HEK293 (cell line): ENCODE results near the gene ANTKMT.

Source experiments
- GLIS2 ChIP-seq: fragments of 450-650 bp; formaldehyde crosslinking; IDR thresholded peaks from 2 replicates; pipeline ENCODE4 v1.5.1; 2016; ENCODE audit warnings: missing biosample characterization, missing genetic modification characterization
- HIC1 ChIP-seq: fragments of 450-650 bp; formaldehyde crosslinking; IDR thresholded peaks from 2 replicates; pipeline ENCODE4 v1.5.1; 2016; ENCODE audit warnings: missing biosample characterization, missing genetic modification characterization
- KLF1 ChIP-seq: fragments of 450-650 bp; formaldehyde crosslinking; IDR thresholded peaks from 2 replicates; pipeline ENCODE4 v1.5.1; 2016; ENCODE audit warnings: missing biosample characterization, missing genetic modification characterization
- OVOL3 ChIP-seq: fragments of 450-650 bp; formaldehyde crosslinking; IDR thresholded peaks from 2 replicates; pipeline ENCODE4 v1.5.1; 2016; ENCODE audit warnings: missing biosample characterization, missing genetic modification characterization
- PATZ1 ChIP-seq: fragments of 450-650 bp; formaldehyde crosslinking; IDR thresholded peaks from 2 replicates; pipeline ENCODE4 v1.5.1; 2016; ENCODE audit warnings: missing biosample characterization, missing genetic modification characterization
- SALL2 ChIP-seq: fragments of 450-650 bp; formaldehyde crosslinking; IDR thresholded peaks from 2 replicates; pipeline ENCODE4 v1.5.0; 2017; ENCODE audit warnings: missing biosample characterization, mild to moderate bottlenecking, missing genetic modification characterization, borderline replicate concordance
- SETDB1 ChIP-seq: IDR thresholded peaks from one replicate; pipeline ENCODE4 v1.6.1; 2017; ENCODE audit warnings: mild to moderate bottlenecking, low read length, moderate library complexity, mixed read lengths; ENCODE audit not compliant: insufficient read length
- YY2 ChIP-seq: fragments of 450-650 bp; formaldehyde crosslinking; IDR thresholded peaks from 2 replicates; pipeline ENCODE4 v1.5.1; 2016; ENCODE audit warnings: missing biosample characterization, missing genetic modification characterization
- ZBTB1 ChIP-seq: fragments of 450-650 bp; formaldehyde crosslinking; IDR thresholded peaks from 2 replicates; pipeline ENCODE4 v1.5.1; 2016; ENCODE audit warnings: missing biosample characterization, missing genetic modification characterization
- ZBTB7A ChIP-seq: fragments of 450-650 bp; formaldehyde crosslinking; IDR thresholded peaks from 2 replicates; pipeline ENCODE4 v1.5.1; 2016; ENCODE audit warnings: low read depth, missing biosample characterization, missing genetic modification characterization
- ZFHX2 ChIP-seq: fragments of 450-650 bp; formaldehyde crosslinking; conservative IDR thresholded peaks from 2 replicates; pipeline ENCODE4 v1.5.1; 2016; ENCODE audit warnings: missing biosample characterization, missing genetic modification characterization
- ZIC2 ChIP-seq: fragments of 450-650 bp; formaldehyde crosslinking; IDR thresholded peaks from 2 replicates; pipeline ENCODE4 v1.5.1; 2016; ENCODE audit warnings: missing biosample characterization, missing genetic modification characterization
- ZNF140 ChIP-seq: fragments of 450-650 bp; formaldehyde crosslinking; IDR thresholded peaks from 2 replicates; pipeline ENCODE4 v1.5.1; 2016; ENCODE audit warnings: missing biosample characterization, missing genetic modification characterization
- ZNF223 ChIP-seq: fragments of 450-650 bp; formaldehyde crosslinking; IDR thresholded peaks from 2 replicates; pipeline ENCODE4 v1.5.1; 2016; ENCODE audit warnings: missing biosample characterization, missing genetic modification characterization
- ZNF23 ChIP-seq: fragments of 450-650 bp; formaldehyde crosslinking; IDR thresholded peaks from 2 replicates; pipeline ENCODE4 v1.5.1; 2016; ENCODE audit warnings: missing biosample characterization, missing genetic modification characterization, borderline replicate concordance
- ZNF394 ChIP-seq: fragments of 450-650 bp; formaldehyde crosslinking; IDR thresholded peaks from 2 replicates; pipeline ENCODE4 v1.5.1; 2016; ENCODE audit warnings: missing biosample characterization, missing genetic modification characterization, mild to moderate bottlenecking, moderate library complexity, borderline replicate concordance
- ZNF514 ChIP-seq: fragments of 450-650 bp; formaldehyde crosslinking; IDR thresholded peaks from 2 replicates; pipeline ENCODE4 v1.5.1; 2016; ENCODE audit warnings: missing biosample characterization, missing genetic modification characterization
- ZNF521 ChIP-seq: fragments of 450-650 bp; formaldehyde crosslinking; IDR thresholded peaks from 2 replicates; pipeline ENCODE4 v1.5.1; 2017; ENCODE audit warnings: missing biosample characterization, mild to moderate bottlenecking, missing genetic modification characterization
- ZNF701 ChIP-seq: fragments of 450-650 bp; formaldehyde crosslinking; IDR thresholded peaks from 2 replicates; pipeline ENCODE4 v1.5.1; 2016; ENCODE audit warnings: missing biosample characterization, missing genetic modification characterization
- ZNF704 ChIP-seq: fragments of 450-650 bp; formaldehyde crosslinking; IDR thresholded peaks from 2 replicates; pipeline ENCODE4 v1.5.1; 2016; ENCODE audit warnings: missing biosample characterization, missing genetic modification characterization
- ZNF777 ChIP-seq: fragments of 450-650 bp; formaldehyde crosslinking; IDR thresholded peaks from 2 replicates; pipeline ENCODE4 v1.5.1; 2017; ENCODE audit warnings: missing biosample characterization, missing genetic modification characterization, borderline replicate concordance
- ZNF830 ChIP-seq: fragments of 450-650 bp; IDR thresholded peaks from 2 replicates; pipeline ENCODE4 v1.5.0; 2018; ENCODE audit warnings: missing biosample characterization, missing genetic modification characterization, low read depth, mild to moderate bottlenecking, moderate library complexity
- ZXDB ChIP-seq: fragments of 450-650 bp; formaldehyde crosslinking; IDR thresholded peaks from 2 replicates; pipeline ENCODE4 v1.5.1; 2016; ENCODE audit warnings: missing biosample characterization, missing genetic modification characterization
- TF ChIP-seq, protein P1 (sequence below): fragments of 450-650 bp; formaldehyde crosslinking; IDR thresholded peaks from 2 replicates; pipeline ENCODE4 v1.5.1; 2016; ENCODE audit warnings: missing biosample characterization, missing genetic modification characterization
- TF ChIP-seq, protein P2 (sequence below): fragments of 450-650 bp; formaldehyde crosslinking; IDR thresholded peaks from 2 replicates; pipeline ENCODE4 v1.5.1; 2016; ENCODE audit warnings: missing biosample characterization, missing genetic modification characterization, borderline replicate concordance
- TF ChIP-seq, protein P3 (sequence below): fragments of 450-650 bp; formaldehyde crosslinking; IDR thresholded peaks from 2 replicates; pipeline ENCODE4 v1.5.1; 2016; ENCODE audit warnings: missing biosample characterization, missing genetic modification characterization

Gene ANTKMT

DNA sequence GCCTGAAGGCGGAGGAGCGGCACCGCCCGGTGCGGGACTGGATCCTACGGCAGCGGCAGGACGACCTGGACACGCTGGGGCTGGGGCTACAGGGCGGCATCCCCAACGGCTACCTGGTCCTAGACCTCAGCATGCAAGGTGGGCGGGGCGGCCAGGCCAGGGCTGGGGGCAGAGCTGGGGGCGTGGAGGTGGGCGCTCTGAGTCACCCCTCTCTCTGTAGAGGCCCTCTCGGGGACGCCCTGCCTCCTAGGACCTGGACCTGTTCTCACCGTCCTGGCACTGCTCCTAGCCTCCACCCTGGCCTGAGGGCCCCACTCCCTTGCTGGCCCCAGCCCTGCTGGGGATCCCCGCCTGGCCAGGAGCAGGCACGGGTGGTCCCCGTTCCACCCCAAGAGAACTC lies 47.5 kb downstream of the ANTKMT start (continued):
- TF ChIP-seq, protein P1, sequence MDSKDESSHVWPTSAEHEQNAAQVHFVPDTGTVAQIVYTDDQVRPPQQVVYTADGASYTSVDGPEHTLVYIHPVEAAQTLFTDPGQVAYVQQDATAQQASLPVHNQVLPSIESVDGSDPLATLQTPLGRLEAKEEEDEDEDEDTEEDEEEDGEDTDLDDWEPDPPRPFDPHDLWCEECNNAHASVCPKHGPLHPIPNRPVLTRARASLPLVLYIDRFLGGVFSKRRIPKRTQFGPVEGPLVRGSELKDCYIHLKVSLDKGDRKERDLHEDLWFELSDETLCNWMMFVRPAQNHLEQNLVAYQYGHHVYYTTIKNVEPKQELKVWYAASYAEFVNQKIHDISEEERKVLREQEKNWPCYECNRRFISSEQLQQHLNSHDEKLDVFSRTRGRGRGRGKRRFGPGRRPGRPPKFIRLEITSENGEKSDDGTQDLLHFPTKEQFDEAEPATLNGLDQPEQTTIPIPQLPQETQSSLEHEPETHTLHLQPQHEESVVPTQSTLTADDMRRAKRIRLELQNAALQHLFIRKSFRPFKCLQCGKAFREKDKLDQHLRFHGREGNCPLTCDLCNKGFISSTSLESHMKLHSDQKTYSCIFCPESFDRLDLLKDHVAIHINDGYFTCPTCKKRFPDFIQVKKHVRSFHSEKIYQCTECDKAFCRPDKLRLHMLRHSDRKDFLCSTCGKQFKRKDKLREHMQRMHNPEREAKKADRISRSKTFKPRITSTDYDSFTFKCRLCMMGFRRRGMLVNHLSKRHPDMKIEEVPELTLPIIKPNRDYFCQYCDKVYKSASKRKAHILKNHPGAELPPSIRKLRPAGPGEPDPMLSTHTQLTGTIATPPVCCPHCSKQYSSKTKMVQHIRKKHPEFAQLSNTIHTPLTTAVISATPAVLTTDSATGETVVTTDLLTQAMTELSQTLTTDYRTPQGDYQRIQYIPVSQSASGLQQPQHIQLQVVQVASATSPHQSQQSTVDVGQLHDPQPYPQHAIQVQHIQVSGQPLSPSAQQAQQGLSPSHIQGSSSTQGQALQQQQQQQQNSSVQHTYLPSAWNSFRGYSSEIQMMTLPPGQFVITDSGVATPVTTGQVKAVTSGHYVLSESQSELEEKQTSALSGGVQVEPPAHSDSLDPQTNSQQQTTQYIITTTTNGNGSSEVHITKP (tag by site-specific recombination): no peak
- TF ChIP-seq ZNF140 (tag by site-specific recombination) (no peak), ZNF704 (no peak), KLF1 (tag by site-specific recombination) (peak; percentile 87), GLIS2 (tag by site-specific recombination) (peak; percentile 33; the same call in 1 of the 2 replicates), YY2 (tag by site-specific recombination) (no peak), ZNF514 (tag by site-specific recombination) (no peak), ZNF830 (tag by site-specific recombination) (no peak), ZNF23 (no peak), ZNF701 (tag by site-specific recombination) (no peak), ZIC2 (tag by site-specific recombination) (no peak), ZNF223 (tag by site-specific recombination) (no peak), ZNF777 (tag by site-specific recombination) (no peak), ZXDB (tag by site-specific recombination) (no peak), SALL2 (no peak), PATZ1 (tag by site-specific recombination) (0 out of 2 replicates have a peak, but pooled peaks have one; percentile 11), ZBTB7A (tag by site-specific recombination) (no peak), ZFHX2 (peak; percentile 67; the same call in 1 of the 2 replicates), ZBTB1 (tag by site-specific recombination) (no peak), OVOL3 (tag by site-specific recombination) (no peak), ZNF394 (tag by site-specific recombination) (no peak), HIC1 (tag by site-specific recombination) (peak; percentile 24; the same call in 1 of the 2 replicates), ZNF521 (tag by site-specific recombination) (no peak), SETDB1 (no peak)
- TF ChIP-seq, protein P2, sequence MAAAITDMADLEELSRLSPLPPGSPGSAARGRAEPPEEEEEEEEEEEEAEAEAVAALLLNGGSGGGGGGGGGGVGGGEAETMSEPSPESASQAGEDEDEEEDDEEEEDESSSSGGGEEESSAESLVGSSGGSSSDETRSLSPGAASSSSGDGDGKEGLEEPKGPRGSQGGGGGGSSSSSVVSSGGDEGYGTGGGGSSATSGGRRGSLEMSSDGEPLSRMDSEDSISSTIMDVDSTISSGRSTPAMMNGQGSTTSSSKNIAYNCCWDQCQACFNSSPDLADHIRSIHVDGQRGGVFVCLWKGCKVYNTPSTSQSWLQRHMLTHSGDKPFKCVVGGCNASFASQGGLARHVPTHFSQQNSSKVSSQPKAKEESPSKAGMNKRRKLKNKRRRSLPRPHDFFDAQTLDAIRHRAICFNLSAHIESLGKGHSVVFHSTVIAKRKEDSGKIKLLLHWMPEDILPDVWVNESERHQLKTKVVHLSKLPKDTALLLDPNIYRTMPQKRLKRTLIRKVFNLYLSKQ (tag by site-specific recombination): no peak
- TF ChIP-seq, protein P3, sequence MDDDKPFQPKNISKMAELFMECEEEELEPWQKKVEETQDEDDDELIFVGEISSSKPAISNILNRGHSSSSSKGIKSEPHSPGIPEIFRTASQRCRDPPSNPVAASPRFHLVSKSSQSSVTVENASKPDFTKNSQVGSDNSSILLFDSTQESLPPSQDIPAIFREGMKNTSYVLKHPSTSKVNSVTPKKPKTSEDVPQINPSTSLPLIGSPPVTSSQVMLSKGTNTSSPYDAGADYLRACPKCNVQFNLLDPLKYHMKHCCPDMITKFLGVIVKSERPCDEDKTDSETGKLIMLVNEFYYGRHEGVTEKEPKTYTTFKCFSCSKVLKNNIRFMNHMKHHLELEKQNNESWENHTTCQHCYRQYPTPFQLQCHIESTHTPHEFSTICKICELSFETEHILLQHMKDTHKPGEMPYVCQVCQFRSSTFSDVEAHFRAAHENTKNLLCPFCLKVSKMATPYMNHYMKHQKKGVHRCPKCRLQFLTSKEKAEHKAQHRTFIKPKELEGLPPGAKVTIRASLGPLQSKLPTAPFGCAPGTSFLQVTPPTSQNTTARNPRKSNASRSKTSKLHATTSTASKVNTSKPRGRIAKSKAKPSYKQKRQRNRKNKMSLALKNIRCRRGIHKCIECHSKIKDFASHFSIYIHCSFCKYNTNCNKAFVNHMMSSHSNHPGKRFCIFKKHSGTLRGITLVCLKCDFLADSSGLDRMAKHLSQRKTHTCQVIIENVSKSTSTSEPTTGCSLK (tag by site-specific recombination): no peak
- TF ChIP-seq, all 188 proteins: peak for 8
